Right renal cortex interstitium (tissue), 3 donors: Measurements from ENCODE around the gene MX2. TPM values are rescaled to one million over a fixed set of nuclear protein-coding genes. Genes with fewer than 3 reads are reported as not detected.

Source experiments
- polyA plus RNA-seq, 3 donors: library from polyadenylated mRNA; unstranded; fragments of 120-200 nt; gene quantifications; one replicate each; pipeline ENCODE4 v1.2.1, GENCODE V29; 2013; ENCODE audit not compliant: insufficient read length in 3 of 3

MX2 gene
- polyA plus RNA-seq, 3 donors: 0.80 to 1.6 (median 0.87) TPM

Other genes starting within 250 kb of the MX2 start
- 10 to 100 TPM; 24.2 to 34.8 (median 29.7) TPM for gene BACE2, start 193.9 kb upstream of the MX2 start, polyA plus RNA-seq
- 10 to 100 TPM; 18.9 to 26.3 (median 20.5) TPM for gene FAM3B, start 45.2 kb upstream of the MX2 start, polyA plus RNA-seq
- gene MX1, start 64.2 kb downstream of the MX2 start, polyA plus RNA-seq: 1 to 10 TPM; 8.4 to 9.7 (median 8.9) TPM
- 10 to 100 TPM; 35.3 to 43.6 (median 36.1) TPM for gene TMPRSS2, start 146.1 kb downstream of the MX2 start, polyA plus RNA-seq